ENCODE measurements around the gene LMO3.

LMO3 gene

GRCh38 chr12:16524378-16524777, 81.6 kb downstream of the LMO3 start (continued):
- TF ChIP-seq PATZ1 (CRISPR knock-in tag; IDR thresholded peaks at IDR 0.05; ENCODE audit: borderline replicate concordance) (no peak), TSHZ2 (CRISPR knock-in tag; IDR thresholded peaks at IDR 0.05) (no peak), TCF4 (CRISPR knock-in tag; IDR thresholded peaks at IDR 0.05; ENCODE audit: borderline replicate concordance) (no peak), ARNTL (CRISPR knock-in tag; IDR thresholded peaks at IDR 0.05; ENCODE audit: borderline replicate concordance, low read depth) (no peak), ZFP3 (CRISPR knock-in tag; IDR thresholded peaks at IDR 0.05) (no peak), ISL1 (CRISPR knock-in tag; IDR thresholded peaks at IDR 0.05) (no peak)

- TF ChIP-seq ESRRG (CRISPR knock-in tag; IDR thresholded peaks at IDR 0.05) (no peak), PATZ1 (CRISPR knock-in tag; IDR thresholded peaks at IDR 0.05; ENCODE audit: borderline replicate concordance) (no peak), BACH2 (CRISPR knock-in tag; IDR thresholded peaks at IDR 0.05; ENCODE audit: borderline replicate concordance) (no peak), TOX (CRISPR knock-in tag; IDR thresholded peaks at IDR 0.05; ENCODE audit: borderline replicate concordance) (no peak), PPARA (CRISPR knock-in tag; IDR thresholded peaks at IDR 0.05; ENCODE audit: borderline replicate concordance) (no peak), ZNF565 (CRISPR knock-in tag; conservative IDR thresholded peaks at IDR 0.05; ENCODE audit: low read depth) (no peak), TSHZ2 (CRISPR knock-in tag; IDR thresholded peaks at IDR 0.05) (no peak), POU6F1 (CRISPR knock-in tag; IDR thresholded peaks at IDR 0.05; ENCODE audit: borderline replicate concordance, low read depth) (no peak), ZFP30 (CRISPR knock-in tag; IDR thresholded peaks at IDR 0.05) (no peak), CSRNP3 (CRISPR knock-in tag; IDR thresholded peaks at IDR 0.05) (no peak), ISL1 (CRISPR knock-in tag; IDR thresholded peaks at IDR 0.05) (no peak), ZNF8 (CRISPR knock-in tag; IDR thresholded peaks at IDR 0.05) (no peak), GLIS3 (CRISPR knock-in tag; IDR thresholded peaks at IDR 0.05) (no peak), RARB (CRISPR knock-in tag; IDR thresholded peaks at IDR 0.05) (no peak), CSDC2 (CRISPR knock-in tag; IDR thresholded peaks at IDR 0.05) (no peak), OSR1 (CRISPR knock-in tag; IDR thresholded peaks at IDR 0.05) (no peak)
- no peak for ATAC-seq
These were observed 82.0 kb downstream of the LMO3 start for GRCh38 chr12:16523951-16524331.

Data from SK-N-SH treated with all-trans-retinoic acid at 6 μM for 48 hours (cell line).